SK-N-MC (cell line): ENCODE results near the gene COL4A1.

Source experiments
- EZH2 ChIP-seq: fragments of 200-600 bp; sonication (generic); IDR thresholded peaks from one replicate; pipeline ENCODE4 v1.6.1; 2017; ENCODE audit warnings: antibody characterized with exemption
- POLR2AphosphoS5 ChIP-seq: IDR thresholded peaks from 2 replicates; pipeline ENCODE4 v1.6.1; 2012; ENCODE audit warnings: mild to moderate bottlenecking, low read depth, low read length, borderline replicate concordance

- TF ChIP-seq POLR2AphosphoS5 (no peak), EZH2 (no peak)
Observed at GRCh38 chr13:110216398-110217041, 90.4 kb downstream of the COL4A1 start.
